Lower leg skin (tissue), 3 donors: ENCODE results near the gene FGF11.

ENCODE experiments used
- CTCF ChIP-seq, 3 donors: fragments of 450-650 bp; IDR thresholded peaks; one replicate each; pipeline ENCODE4 v1.5.1; 2016; ENCODE audit warnings: antibody characterized with exemption in 3 of 3, mild to moderate bottlenecking in 3 of 3, moderate library complexity in 2 of 3
- POLR2A ChIP-seq, 2 donors: fragments of 450-650 bp; IDR thresholded peaks; one replicate each; pipeline ENCODE4 v1.6.1; 2016 to 2017; ENCODE audit warnings: antibody characterized with exemption in 2 of 2, mild to moderate bottlenecking in 1 of 2, moderate library complexity in 1 of 2

DNA sequence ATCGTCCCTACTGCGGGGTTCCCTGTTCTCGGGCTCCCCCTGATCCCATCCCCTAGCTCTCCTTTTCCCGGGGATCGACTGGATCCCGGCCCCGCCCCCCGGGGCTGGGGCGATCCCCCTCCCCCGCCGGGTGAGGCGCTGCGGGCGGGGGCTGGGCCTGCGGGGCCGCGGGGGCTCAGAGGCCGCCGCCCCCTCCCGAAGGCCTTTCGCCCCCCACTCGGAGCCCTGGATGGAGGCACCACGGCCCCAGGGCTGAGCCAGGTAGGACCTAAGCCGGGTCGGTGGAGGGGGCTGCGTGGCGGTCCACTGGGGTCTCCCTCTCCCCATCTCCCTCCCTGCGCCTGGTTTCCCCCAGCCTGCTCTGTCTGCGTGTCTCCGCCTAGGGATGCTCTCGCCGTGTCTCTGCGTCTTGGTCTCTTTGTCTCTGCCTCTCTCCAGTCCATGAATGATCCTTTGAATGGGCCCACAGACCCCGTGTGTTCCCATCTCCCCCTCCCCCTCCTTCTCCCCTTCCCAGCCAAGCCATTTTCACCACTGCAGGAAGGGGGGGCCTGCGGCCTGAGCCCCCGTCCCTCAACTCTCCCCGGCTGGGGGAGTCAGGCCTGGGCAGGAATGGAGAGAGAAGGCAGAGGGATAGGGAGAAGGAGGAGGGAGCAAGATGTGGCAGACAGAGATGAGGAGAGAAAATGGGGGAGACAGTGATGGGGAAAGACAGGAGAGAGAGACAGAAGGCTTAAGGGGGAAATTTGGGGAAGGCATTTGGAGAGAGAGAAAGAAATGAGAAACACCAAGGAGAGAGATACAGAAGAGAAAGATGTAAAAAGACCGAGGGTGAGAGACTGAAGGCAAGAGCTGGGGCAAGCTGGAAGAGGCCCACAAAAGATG lies 33.7 kb upstream of the FGF11 start:
- no peak for TF ChIP-seq CTCF (IDR thresholded peaks at IDR 0.05)
- no peak for TF ChIP-seq POLR2A (IDR thresholded peaks at IDR 0.05)
